WTC11 (cell line): ENCODE data around the gene RPS4Y1. TPM values are rescaled to one million over a fixed set of nuclear protein-coding genes. Genes with fewer than 3 reads are reported as not detected.
"Not testable (repeated sequence)": the region's sequence is repeated elsewhere in the genome, so short reads cannot be mapped to it uniquely, and the experiment has no call there.

Experiments
- ATAC-seq: fragments of 200-7000 bp; cut with Tn5 transposase; 2 replicates; pipeline ENCODE4 v1.10.0; 2021; ENCODE audit warnings: mild to moderate bottlenecking, moderate library complexity
- CTCF ChIA-PET: fragments of 300-600 bp; sonication (Branson Sonifier 250); formaldehyde crosslinking; loops from one replicate; lab custom pipeline; 2021; ENCODE audit warnings: antibody characterized with exemption; lab: Charles Lee
- POLR2A ChIA-PET: fragments of 350-600 bp; sonication (Branson Sonifier 250); formaldehyde crosslinking; loops from one replicate; lab custom pipeline; 2021; ENCODE audit warnings: antibody characterized with exemption; lab: Charles Lee
- DNase-seq: peaks from one replicate; pipeline ENCODE4 v3.0.0; 2021; ENCODE audit warnings: low spot score
- H3K27ac Mint-ChIP-seq: 2 replicates; pipeline ENCODE4 v1.8.0; 2021; ENCODE audit warnings: mixed read lengths
- H3K27me3 Mint-ChIP-seq: 2 replicates; pipeline ENCODE4 v1.8.0; 2021; ENCODE audit warnings: low read depth, mild to moderate bottlenecking, moderate library complexity, mixed read lengths
- H3K36me3 Mint-ChIP-seq: 2 replicates; pipeline ENCODE4 v1.8.0; 2021; ENCODE audit warnings: mixed read lengths
- H3K4me1 Mint-ChIP-seq: 2 replicates; pipeline ENCODE4 v1.8.0; 2022; ENCODE audit warnings: mixed read lengths
- H3K4me3 Mint-ChIP-seq: 2 replicates; pipeline ENCODE4 v1.8.0; 2021; ENCODE audit warnings: mild to moderate bottlenecking, moderate library complexity, mixed read lengths
- H3K9me3 Mint-ChIP-seq: 2 replicates; pipeline ENCODE4 v1.8.0; 2021; ENCODE audit warnings: mixed read lengths
- ESRRA ChIP-seq: sonication (generic); formaldehyde crosslinking; IDR thresholded peaks from 2 replicates; pipeline ENCODE4 v1.8.1; 2022; ENCODE audit warnings: mild to moderate bottlenecking, missing genetic modification reagents, borderline replicate concordance
- GTF2I ChIP-seq: fragments of 250-450 bp; sonication (Bioruptor Pico); conservative IDR thresholded peaks from 2 replicates; pipeline ENCODE4 v1.4.0; 2021; ENCODE audit warnings: mild to moderate bottlenecking
- NFE2L1 ChIP-seq: sonication (generic); formaldehyde crosslinking; IDR thresholded peaks from 2 replicates; pipeline ENCODE4 v1.8.1; 2023; ENCODE audit warnings: missing genetic modification reagents
- TCF7 ChIP-seq: sonication (generic); formaldehyde crosslinking; IDR thresholded peaks from 2 replicates; pipeline ENCODE4 v1.8.0; 2022; ENCODE audit warnings: mild to moderate bottlenecking, low read depth, missing genetic modification reagents, moderate library complexity
- ZNF232 ChIP-seq: sonication (generic); formaldehyde crosslinking; IDR thresholded peaks from 2 replicates; pipeline ENCODE4 v1.8.0; 2022; ENCODE audit warnings: mild to moderate bottlenecking, missing genetic modification reagents
- ZNF416 ChIP-seq: fragments of 250-450 bp; sonication (Bioruptor Pico); IDR thresholded peaks from 2 replicates; pipeline ENCODE4 v1.9.0; 2021; ENCODE audit warnings: mild to moderate bottlenecking, inconsistent platforms
- total RNA-seq: library from RNA; stranded (reverse); gene quantifications from 3 replicates; pipeline ENCODE4 v1.2.3, GENCODE V29; 2021
- TF ChIP-seq, protein P1 (sequence below): sonication (generic); formaldehyde crosslinking; IDR thresholded peaks from 2 replicates; pipeline ENCODE4 v1.8.1; 2023; ENCODE audit warnings: mild to moderate bottlenecking, moderate library complexity, missing genetic modification reagents
- TF ChIP-seq, protein P2 (sequence below): sonication (generic); formaldehyde crosslinking; IDR thresholded peaks from 2 replicates; pipeline ENCODE4 v1.8.1; 2022; ENCODE audit warnings: mild to moderate bottlenecking, missing genetic modification reagents, moderate library complexity, borderline replicate concordance
- TF ChIP-seq, protein P3 (sequence below): sonication (generic); formaldehyde crosslinking; IDR thresholded peaks from 2 replicates; pipeline ENCODE4 v1.8.1; 2023; ENCODE audit warnings: mild to moderate bottlenecking, missing genetic modification reagents, moderate library complexity
- TF ChIP-seq, protein P4 (sequence below): sonication (generic); formaldehyde crosslinking; IDR thresholded peaks from 2 replicates; pipeline ENCODE4 v1.8.1; 2023; ENCODE audit warnings: mild to moderate bottlenecking, missing genetic modification reagents
- TF ChIP-seq, protein P5 (sequence below): sonication (generic); formaldehyde crosslinking; IDR thresholded peaks from 2 replicates; pipeline ENCODE4 v1.8.0; 2022; ENCODE audit warnings: mild to moderate bottlenecking, missing genetic modification reagents
- TF ChIP-seq, protein P6 (sequence below): sonication (generic); formaldehyde crosslinking; IDR thresholded peaks from 2 replicates; pipeline ENCODE4 v1.8.1; 2022; ENCODE audit warnings: low read depth, missing genetic modification reagents, borderline replicate concordance
- TF ChIP-seq, protein P7 (sequence below): sonication (generic); formaldehyde crosslinking; IDR thresholded peaks from 2 replicates; pipeline ENCODE4 v1.8.0; 2022; ENCODE audit warnings: mild to moderate bottlenecking, missing genetic modification reagents
- TF ChIP-seq, protein P8 (sequence below): sonication (generic); formaldehyde crosslinking; IDR thresholded peaks from 2 replicates; pipeline ENCODE4 v1.8.0; 2022; ENCODE audit warnings: missing genetic modification reagents
- TF ChIP-seq, protein P9 (sequence below): fragments of 250-450 bp; sonication (Bioruptor Pico); IDR thresholded peaks from 2 replicates; pipeline ENCODE4 v1.9.0; 2021; ENCODE audit warnings: moderate library complexity, mild to moderate bottlenecking, inconsistent platforms, borderline replicate concordance

RPS4Y1 gene
- total RNA-seq, 1 experiment from 2014 or later = 182 TPM

DNA sequence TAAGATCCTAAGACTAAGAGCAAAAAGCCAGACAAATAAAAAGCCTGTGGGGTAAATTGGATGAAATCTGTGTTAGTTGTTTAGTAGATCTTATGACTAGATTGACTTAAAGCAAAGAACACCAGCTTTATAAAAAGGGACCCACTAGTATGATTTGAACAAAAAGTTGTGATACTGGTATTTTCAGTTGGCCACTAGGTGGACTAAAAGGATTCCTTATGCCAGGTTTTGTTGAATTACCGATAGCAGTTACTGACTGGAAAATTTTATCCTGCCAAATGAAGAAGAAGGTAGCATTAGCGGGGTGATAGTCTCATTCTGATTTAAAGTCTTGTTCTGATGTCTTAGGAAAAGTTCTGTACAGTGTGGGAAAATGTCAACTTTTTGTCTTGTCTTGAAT is 41.2 kb upstream of the RPS4Y1 start (continued):
- TF ChIP-seq, protein P1, sequence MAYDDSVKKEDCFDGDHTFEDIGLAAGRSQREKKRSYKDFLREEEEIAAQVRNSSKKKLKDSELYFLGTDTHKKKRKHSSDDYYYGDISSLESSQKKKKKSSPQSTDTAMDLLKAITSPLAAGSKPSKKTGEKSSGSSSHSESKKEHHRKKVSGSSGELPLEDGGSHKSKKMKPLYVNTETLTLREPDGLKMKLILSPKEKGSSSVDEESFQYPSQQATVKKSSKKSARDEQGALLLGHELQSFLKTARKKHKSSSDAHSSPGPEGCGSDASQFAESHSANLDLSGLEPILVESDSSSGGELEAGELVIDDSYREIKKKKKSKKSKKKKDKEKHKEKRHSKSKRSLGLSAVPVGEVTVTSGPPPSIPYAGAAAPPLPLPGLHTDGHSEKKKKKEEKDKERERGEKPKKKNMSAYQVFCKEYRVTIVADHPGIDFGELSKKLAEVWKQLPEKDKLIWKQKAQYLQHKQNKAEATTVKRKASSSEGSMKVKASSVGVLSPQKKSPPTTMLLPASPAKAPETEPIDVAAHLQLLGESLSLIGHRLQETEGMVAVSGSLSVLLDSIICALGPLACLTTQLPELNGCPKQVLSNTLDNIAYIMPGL (CRISPR knock-in tag) = no peak
- TF ChIP-seq, protein P2, sequence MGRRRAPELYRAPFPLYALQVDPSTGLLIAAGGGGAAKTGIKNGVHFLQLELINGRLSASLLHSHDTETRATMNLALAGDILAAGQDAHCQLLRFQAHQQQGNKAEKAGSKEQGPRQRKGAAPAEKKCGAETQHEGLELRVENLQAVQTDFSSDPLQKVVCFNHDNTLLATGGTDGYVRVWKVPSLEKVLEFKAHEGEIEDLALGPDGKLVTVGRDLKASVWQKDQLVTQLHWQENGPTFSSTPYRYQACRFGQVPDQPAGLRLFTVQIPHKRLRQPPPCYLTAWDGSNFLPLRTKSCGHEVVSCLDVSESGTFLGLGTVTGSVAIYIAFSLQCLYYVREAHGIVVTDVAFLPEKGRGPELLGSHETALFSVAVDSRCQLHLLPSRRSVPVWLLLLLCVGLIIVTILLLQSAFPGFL (CRISPR knock-in tag) = no peak
- TF ChIP-seq, protein P3, sequence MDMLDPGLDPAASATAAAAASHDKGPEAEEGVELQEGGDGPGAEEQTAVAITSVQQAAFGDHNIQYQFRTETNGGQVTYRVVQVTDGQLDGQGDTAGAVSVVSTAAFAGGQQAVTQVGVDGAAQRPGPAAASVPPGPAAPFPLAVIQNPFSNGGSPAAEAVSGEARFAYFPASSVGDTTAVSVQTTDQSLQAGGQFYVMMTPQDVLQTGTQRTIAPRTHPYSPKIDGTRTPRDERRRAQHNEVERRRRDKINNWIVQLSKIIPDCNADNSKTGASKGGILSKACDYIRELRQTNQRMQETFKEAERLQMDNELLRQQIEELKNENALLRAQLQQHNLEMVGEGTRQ (CRISPR knock-in tag) = no peak
- TF ChIP-seq, protein P4, sequence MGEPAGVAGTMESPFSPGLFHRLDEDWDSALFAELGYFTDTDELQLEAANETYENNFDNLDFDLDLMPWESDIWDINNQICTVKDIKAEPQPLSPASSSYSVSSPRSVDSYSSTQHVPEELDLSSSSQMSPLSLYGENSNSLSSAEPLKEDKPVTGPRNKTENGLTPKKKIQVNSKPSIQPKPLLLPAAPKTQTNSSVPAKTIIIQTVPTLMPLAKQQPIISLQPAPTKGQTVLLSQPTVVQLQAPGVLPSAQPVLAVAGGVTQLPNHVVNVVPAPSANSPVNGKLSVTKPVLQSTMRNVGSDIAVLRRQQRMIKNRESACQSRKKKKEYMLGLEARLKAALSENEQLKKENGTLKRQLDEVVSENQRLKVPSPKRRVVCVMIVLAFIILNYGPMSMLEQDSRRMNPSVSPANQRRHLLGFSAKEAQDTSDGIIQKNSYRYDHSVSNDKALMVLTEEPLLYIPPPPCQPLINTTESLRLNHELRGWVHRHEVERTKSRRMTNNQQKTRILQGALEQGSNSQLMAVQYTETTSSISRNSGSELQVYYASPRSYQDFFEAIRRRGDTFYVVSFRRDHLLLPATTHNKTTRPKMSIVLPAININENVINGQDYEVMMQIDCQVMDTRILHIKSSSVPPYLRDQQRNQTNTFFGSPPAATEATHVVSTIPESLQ (CRISPR knock-in tag) = no peak
- TF ChIP-seq, protein P5, sequence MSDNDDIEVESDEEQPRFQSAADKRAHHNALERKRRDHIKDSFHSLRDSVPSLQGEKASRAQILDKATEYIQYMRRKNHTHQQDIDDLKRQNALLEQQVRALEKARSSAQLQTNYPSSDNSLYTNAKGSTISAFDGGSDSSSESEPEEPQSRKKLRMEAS (CRISPR knock-in tag) = no peak
- TF ChIP-seq, protein P6, sequence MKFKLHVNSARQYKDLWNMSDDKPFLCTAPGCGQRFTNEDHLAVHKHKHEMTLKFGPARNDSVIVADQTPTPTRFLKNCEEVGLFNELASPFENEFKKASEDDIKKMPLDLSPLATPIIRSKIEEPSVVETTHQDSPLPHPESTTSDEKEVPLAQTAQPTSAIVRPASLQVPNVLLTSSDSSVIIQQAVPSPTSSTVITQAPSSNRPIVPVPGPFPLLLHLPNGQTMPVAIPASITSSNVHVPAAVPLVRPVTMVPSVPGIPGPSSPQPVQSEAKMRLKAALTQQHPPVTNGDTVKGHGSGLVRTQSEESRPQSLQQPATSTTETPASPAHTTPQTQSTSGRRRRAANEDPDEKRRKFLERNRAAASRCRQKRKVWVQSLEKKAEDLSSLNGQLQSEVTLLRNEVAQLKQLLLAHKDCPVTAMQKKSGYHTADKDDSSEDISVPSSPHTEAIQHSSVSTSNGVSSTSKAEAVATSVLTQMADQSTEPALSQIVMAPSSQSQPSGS (CRISPR knock-in tag) = no peak
- no peak for TF ChIP-seq GTF2I (CRISPR knock-in tag)
- no peak for TF ChIP-seq ESRRA
- TF ChIP-seq, all 79 proteins: peak for 0

DNA sequence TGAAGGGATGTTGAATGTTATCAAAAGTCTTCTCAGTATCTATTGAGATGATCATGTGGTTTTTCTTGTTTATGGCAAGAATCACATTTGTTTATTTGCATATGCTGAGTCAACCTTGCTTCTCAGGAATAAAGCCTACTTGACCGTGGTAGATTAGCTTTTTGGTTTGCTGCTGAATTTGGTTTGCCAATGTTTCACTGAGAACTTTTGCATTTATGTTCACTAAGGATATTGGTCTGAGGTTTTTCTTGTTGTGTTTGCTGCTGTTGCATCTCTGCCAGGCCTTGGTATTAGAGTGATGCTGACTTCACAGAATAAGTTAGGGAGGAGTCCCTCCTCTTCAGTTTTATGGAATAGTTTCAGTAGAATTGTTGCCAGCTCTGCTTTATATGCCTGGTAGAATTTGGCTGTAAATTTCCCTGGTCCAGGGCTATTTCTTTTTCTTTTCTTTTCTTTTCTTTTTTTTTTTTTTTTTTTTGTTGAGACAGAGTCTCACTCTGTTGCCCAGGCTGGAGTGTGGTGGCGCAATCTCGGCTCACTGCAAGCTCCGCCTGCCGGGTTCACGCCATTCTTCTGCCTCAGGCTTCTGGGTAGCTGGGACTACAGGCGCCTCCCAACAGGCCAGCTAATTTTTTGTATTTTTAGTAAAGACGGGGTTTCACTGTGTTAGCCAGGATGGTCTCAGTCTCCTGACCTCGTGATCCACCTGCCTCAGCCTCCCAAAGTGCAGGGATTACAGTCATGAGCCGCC is 24.1 kb upstream of the RPS4Y1 start:
- DNase-seq, H3K9me3 Mint-ChIP-seq, H3K4me3 Mint-ChIP-seq, ATAC-seq, H3K36me3 Mint-ChIP-seq, H3K27ac Mint-ChIP-seq, POLR2A ChIA-PET, H3K27me3 Mint-ChIP-seq, CTCF ChIA-PET, H3K4me1 Mint-ChIP-seq: not testable (repeated sequence)

DNA sequence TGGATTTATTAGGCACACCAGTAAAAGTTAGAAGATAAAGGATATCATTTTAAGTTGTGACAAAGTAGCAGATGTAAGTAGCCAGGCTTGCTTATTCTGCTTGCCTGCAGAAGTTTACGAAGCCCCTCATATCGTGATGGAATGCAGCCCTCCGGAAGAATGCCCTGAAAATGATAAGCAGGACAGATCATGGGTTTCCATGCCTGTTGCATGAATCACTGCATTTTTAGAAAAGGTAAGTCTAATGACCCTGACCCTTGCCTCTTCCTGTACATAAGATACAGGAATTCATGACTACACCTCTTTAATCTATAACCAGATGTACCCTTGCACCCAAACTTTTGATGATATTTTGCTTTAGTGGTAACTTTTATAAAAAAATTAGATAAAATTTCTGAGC is 16.9 kb upstream of the RPS4Y1 start:
- Mint-ChIP-seq H3K36me3 (no peaks in the 10 kb centered on the region), H3K4me3 (no peak overlapping the region), H3K4me1 (peaks cover 22% of the 10 kb centered on the region), H3K27ac (no peak overlapping the region), H3K9me3 (no peaks in the 10 kb centered on the region), H3K27me3 (no peaks in the 10 kb centered on the region)
- DNase-seq = no peak
- CTCF ChIA-PET = no interaction called here
- POLR2A ChIA-PET = no interaction called here
- no peak for TF ChIP-seq NFE2L1 (CRISPR knock-in tag)
- TF ChIP-seq, protein P7, sequence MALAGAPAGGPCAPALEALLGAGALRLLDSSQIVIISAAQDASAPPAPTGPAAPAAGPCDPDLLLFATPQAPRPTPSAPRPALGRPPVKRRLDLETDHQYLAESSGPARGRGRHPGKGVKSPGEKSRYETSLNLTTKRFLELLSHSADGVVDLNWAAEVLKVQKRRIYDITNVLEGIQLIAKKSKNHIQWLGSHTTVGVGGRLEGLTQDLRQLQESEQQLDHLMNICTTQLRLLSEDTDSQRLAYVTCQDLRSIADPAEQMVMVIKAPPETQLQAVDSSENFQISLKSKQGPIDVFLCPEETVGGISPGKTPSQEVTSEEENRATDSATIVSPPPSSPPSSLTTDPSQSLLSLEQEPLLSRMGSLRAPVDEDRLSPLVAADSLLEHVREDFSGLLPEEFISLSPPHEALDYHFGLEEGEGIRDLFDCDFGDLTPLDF = no peak
- TF ChIP-seq TCF7 (CRISPR knock-in tag) = no peak
- no peak for TF ChIP-seq ZNF232
- TF ChIP-seq, protein P3 (CRISPR knock-in tag) = no peak
- TF ChIP-seq, protein P8, sequence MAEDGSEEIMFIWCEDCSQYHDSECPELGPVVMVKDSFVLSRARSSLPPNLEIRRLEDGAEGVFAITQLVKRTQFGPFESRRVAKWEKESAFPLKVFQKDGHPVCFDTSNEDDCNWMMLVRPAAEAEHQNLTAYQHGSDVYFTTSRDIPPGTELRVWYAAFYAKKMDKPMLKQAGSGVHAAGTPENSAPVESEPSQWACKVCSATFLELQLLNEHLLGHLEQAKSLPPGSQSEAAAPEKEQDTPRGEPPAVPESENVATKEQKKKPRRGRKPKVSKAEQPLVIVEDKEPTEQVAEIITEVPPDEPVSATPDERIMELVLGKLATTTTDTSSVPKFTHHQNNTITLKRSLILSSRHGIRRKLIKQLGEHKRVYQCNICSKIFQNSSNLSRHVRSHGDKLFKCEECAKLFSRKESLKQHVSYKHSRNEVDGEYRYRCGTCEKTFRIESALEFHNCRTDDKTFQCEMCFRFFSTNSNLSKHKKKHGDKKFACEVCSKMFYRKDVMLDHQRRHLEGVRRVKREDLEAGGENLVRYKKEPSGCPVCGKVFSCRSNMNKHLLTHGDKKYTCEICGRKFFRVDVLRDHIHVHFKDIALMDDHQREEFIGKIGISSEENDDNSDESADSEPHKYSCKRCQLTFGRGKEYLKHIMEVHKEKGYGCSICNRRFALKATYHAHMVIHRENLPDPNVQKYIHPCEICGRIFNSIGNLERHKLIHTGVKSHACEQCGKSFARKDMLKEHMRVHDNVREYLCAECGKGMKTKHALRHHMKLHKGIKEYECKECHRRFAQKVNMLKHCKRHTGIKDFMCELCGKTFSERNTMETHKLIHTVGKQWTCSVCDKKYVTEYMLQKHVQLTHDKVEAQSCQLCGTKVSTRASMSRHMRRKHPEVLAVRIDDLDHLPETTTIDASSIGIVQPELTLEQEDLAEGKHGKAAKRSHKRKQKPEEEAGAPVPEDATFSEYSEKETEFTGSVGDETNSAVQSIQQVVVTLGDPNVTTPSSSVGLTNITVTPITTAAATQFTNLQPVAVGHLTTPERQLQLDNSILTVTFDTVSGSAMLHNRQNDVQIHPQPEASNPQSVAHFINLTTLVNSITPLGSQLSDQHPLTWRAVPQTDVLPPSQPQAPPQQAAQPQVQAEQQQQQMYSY = no peak
- no peak for TF ChIP-seq ZNF416 (CRISPR knock-in tag)
- TF ChIP-seq, protein P9, sequence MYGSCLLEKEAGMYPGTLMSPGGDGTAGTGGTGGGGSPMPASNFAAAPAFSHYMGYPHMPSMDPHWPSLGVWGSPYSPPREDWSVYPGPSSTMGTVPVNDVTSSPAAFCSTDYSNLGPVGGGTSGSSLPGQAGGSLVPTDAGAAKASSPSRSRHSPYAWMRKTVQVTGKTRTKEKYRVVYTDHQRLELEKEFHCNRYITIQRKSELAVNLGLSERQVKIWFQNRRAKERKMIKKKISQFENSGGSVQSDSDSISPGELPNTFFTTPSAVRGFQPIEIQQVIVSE (CRISPR knock-in tag) = no peak
- no peak for ATAC-seq
